Measurements from ENCODE around the gene SARDH.

DNA sequence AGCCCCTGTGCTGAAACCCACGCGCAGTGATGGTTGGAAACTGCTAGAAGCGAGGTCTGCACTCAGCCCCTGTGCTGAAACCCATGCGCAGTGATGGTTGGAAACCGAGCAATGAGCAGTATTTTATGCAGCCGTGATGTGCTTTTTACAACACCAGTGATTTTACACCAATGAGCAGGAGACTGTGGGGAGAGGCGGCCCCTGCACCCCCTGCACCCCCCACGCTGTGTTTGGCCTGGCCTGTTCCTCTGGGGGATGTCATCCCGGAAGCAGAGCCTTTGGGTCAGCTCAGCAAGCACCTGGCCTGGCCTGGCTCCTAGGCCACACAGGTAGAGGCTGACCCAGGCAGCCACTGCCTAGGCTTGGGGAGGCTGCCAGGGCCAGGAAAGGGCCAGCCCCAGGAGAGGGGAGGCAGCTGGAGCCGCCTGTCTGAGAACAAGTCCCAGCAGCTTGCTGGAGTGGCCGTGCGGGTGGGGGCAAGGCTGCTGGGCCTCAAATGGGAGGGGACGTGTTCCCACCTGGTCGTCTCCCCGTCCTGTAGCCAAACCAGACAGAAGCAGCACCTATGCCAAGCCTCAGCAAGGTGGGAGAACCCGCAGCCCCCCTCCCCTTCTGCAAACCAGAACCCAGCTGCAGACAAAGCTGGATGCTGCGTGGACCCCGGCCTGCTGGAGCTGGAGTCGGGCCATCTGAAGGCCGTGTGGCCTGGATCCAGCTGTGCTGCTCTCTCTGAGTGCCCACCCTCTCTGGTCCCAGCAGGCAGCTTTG lies 55.1 kb downstream of the SARDH start:
- TF ChIP-seq ZNF780A (CRISPR knock-in tag; IDR thresholded peaks at IDR 0.05) (no peak), POLR2A (conservative IDR thresholded peaks at IDR 0.05) (no peak), CTCF (IDR thresholded peaks at IDR 0.05 in 2 of 3, conservative IDR thresholded peaks at IDR 0.05 in 1 of 3; ENCODE audit: insufficient read depth in 2 of 3, low read depth in 1 of 3, low read length in 3 of 3) (no peak), SMAD3 (CRISPR knock-in tag; conservative IDR thresholded peaks at IDR 0.05) (no peak), ZNF324 (CRISPR knock-in tag; IDR thresholded peaks at IDR 0.05) (no peak), THAP7 (CRISPR knock-in tag; IDR thresholded peaks at IDR 0.05) (no peak), TEAD4 (IDR thresholded peaks at IDR 0.05; ENCODE audit: low read length) (no peak), TEAD4 (CRISPR knock-in tag; IDR thresholded peaks at IDR 0.05; ENCODE audit: borderline replicate concordance) (no peak), SIX5 (IDR thresholded peaks at IDR 0.05; ENCODE audit: borderline replicate concordance in 1 of 2, insufficient read depth in 1 of 2, low read depth in 1 of 2, low read length in 2 of 2) (no peak), ZNF639 (CRISPR knock-in tag; conservative IDR thresholded peaks at IDR 0.05 in 1 of 2, IDR thresholded peaks at IDR 0.05 in 1 of 2) (no peak), LEF1 (IDR thresholded peaks at IDR 0.05) (no peak), HNRNPLL (IDR thresholded peaks at IDR 0.05; ENCODE audit: low read depth, low read length, poor library complexity, severe bottlenecking) (no peak), NR3C1 (CRISPR knock-in tag; IDR thresholded peaks at IDR 0.05) (no peak)
